ENCODE results near the gene CFAP73. TPM values are rescaled to one million over a fixed set of nuclear protein-coding genes. Genes with fewer than 3 reads are reported as not detected.
"Not testable (repeated sequence)": the region's sequence is repeated elsewhere in the genome, so short reads cannot be mapped to it uniquely, and the experiment has no call there.

CFAP73 gene
- 0.34 TPM in 1 of 2 replicates, not detected in the other for total RNA-seq

DNA sequence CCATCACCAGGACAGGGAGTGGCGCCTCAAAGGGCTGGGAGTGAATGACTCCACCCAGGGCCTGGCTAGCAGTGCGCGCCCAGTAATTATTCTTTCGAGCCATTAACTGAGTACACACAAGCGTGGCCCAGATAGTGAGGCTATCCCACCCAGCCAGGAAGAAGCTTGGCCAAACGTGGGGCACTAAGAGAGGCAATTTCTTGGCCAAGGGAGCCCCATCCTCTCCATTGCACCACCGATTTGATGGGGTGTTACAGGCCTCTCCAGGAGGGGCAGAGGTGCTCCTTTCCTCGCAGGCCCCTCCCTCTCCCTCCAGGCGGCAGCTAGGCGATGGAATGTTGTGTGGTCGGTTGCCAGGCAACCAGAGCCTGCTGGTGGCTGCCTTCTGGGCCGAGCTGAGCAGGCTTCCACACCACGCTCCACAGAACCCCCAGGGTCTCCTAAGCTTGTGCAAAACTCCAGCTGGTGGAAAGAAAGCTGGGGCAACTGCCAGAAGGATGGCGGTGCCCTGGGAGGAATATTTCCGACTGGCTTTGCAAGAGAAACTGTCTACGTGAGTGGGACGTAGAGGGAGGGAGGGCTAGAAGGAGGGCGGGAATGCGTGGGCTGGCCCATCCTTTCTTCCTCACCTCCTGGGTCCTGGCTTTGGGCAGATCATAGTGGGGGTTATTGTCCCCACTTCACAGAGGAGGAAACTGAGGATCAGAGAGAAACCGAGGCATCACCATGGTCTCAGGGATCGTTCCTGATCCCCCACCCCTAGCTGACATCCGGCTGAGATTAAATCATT is at the start of gene CFAP73:
CFAP73 (plus strand) TSS at position 364 of the 790 bp plus-strand sequence; CDS start at position 498, 134 bp downstream.
- intact Hi-C loops (cut with micrococcal nuclease): no loop called here

DNA sequence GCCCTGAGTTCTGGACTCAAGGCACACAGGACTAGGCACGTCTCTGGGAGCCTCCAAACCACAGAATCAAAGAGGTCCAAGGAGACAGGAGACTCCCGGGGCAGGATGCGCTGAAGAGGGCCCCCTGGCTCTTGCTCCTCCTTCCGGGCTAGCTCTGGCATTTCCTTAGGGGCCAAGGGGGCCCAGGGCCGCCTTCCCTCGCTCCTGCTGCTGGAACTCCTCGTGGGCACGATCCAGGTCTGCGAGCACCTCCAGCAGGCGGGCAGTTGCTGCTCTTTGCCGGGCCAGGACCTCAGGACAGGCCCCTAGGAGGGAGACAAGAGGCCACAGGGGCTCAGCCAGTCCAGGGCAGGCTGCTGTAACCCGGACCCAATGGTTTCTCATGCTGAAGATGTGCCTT is 49.8 kb upstream of the CFAP73 start:
- intact Hi-C loops (cut with micrococcal nuclease): no loop called here

DNA sequence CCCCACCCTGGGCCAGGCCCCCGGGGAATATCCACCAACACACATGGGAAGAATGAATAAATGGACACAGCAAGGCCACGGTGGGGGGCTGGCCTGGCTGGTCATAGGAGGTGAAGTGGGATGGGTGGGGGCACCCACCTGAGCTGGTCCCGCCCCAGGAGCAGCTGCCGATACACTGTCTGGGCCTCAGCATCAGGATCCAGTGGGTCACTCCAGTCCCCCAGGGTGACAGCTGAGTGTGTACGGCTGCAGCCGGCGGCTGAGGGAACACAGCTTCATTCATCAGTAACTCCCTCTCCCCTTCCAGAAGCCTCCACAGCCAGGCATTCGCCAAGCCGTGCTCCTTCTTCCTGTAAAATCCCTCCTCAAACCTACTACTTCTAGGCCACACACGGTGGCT is 47.8 kb upstream of the CFAP73 start:
- intact Hi-C loops (cut with micrococcal nuclease): no loop called here

DNA sequence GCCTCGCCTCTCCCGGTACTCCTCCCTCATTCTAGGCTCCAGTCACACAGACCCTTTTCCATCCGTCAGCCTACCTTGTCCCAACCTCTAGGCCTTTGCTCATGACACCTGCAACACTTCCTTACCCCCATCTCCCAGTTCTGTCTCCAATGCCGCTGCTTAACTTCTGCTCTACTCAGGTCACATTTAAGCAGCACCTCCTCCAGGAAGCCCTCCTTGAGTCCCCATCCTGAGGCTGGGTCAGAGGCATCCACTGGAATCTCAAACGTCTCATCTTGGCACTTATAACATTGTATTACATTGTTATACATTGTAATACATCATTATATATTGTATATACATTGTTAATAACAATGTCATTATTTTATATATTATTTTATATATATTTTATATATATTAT is 46.7 kb upstream of the CFAP73 start:
- intact Hi-C loops (cut with micrococcal nuclease): no loop called here

DNA sequence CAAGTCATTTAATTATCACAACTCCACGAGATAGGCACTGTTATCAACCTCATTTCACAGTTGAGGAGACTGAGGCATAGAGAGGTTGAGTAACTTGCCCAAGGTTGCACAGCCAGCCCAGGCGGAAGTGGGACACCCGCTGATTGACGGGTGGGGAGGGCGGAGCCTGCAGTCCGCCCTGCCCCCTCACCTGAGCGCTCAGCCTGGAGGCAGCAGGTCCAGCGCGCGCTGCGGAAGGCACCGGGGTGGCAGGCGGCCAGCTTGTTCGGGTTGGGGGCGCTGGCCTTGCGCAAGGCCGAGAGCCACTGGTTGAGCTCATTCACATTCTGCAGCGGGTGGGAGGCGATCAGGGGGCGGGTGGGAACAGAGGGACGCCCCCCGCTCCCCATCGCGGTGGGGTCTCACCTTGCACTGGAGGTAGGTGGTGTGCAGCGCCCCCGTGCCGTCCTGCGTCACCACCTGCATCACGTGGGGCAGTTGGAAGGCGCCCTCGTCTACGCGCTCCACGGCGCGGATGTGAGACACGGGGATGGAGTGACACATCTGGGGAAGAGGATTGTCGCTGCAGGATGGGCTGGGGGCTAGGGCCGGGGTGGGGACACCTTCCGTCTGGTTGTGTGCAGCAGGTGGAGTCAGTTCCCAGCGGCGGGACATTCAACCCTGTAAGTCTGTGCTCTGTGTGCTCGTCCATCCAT is 45.6 kb upstream of the CFAP73 start:
- intact Hi-C loops (cut with micrococcal nuclease): no loop called here

DNA sequence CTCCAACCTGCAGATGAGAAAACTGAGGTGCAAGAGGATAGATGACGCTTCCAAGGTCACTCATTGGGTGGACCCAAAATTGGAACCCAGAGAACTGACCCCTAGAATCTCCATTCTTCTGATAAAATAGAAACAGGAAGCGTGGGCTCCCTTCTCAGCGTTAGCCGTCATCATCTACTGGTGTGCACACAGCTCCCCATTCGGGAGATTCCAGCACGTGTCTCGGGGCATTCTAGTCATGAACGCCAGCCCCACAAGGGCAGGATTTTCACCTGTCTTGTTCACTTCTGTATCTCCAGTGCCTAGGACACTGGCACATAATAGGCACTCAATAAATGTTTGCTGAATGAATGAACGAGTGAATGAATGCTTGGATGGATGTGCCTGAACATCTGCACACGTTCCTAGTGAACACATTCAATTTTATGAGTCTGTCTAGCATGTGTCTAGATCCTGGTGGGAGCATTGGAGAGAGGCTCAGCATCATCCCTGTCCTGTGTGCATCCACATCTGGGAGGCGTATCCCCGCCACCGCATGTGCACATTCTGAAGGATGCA is 44.5 kb upstream of the CFAP73 start:
- intact Hi-C loops (cut with micrococcal nuclease): no loop called here

DNA sequence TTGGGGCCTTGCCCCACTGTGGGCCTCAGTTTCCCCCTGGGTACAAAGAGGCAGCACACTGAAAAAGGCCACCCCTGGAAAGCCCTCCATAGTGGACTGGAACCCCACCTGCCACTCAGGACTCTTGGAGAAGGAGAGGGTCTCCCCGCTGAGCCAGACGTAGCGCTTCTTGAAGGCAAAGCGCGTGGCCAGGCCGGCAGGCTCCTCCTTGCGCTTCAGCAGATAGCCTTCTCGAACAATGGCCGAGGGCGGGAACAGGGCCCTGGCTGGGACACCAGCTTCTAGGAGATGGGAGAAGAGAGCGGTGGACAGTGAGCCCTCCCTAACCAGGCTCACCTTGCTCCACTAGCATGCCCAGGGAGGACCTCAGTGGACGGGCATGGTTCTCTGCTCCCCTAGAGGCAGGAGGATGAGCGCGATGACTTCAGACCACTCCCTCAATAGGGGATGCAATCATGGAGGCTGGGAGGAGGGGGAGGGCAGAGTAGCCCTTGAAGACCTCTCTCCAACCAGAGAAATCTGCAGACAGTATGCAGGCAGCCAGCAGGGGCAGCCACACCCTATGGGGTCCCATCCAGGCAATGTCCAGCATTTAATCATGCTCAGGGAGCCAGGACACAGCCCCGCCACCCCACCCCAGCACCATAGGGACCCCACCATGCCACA is 43.8 kb upstream of the CFAP73 start:
- intact Hi-C loops (cut with micrococcal nuclease): no loop called here

DNA sequence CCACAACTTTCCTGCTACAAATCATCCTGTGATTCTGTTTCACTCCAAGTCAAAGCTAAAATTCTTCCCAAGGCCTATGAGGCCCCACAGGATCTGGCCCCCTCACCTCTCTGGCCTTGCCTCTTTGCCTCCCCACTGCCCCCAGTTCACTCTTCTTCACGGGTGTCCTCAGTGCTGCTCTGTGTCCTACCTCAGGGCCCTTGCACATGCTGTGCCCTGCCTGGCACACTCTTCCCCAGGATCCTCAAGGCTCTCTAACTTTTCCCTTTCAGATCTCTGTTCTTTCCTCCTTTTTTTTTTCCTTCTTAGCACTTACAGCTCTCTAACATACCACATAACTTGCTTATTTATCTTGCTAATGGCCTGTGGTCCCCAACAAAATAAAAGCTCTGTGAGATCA is 43.2 kb upstream of the CFAP73 start:
- intact Hi-C loops (cut with micrococcal nuclease): no loop called here

DNA sequence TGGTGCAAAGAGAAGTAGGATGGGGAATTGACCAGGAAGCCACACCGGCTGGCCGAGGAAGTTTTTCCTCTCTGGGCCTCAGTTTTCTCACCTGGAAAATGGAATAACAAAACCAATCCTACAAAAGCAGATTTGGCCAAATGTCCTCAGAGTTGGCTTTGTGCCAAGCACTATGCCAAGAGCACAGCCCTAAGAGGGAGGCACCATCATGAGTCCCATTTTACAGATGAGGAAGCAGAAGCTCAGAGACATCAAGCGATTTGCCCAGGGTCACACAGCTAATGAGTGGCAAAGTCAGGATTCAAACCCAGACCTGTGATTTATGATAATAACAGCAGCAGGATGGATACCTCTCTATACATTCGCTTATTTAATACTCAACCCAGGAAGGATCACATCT is 41.2 kb upstream of the CFAP73 start:
- intact Hi-C loops (cut with micrococcal nuclease): no loop called here

DNA sequence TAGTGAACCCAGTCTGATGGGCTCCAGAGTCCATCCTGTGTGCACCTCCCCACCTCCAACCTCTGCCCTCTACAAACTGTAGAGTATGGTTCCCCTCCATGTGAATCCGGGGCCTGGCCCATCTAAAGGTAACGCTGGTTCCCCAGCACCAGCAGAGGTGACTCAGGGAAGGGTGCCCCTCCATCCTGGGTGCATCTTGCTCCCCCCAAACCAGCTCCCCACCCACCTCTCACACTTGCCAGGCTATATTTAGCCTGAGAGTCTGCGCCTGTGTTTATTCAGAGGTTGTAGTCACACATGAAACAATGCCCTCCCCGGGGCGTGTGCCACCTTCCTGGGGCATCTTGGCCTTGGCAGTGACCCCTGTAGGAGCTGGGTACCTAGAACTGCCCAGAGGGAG is 40.2 kb upstream of the CFAP73 start:
- intact Hi-C loops (cut with micrococcal nuclease): no loop called here

DNA sequence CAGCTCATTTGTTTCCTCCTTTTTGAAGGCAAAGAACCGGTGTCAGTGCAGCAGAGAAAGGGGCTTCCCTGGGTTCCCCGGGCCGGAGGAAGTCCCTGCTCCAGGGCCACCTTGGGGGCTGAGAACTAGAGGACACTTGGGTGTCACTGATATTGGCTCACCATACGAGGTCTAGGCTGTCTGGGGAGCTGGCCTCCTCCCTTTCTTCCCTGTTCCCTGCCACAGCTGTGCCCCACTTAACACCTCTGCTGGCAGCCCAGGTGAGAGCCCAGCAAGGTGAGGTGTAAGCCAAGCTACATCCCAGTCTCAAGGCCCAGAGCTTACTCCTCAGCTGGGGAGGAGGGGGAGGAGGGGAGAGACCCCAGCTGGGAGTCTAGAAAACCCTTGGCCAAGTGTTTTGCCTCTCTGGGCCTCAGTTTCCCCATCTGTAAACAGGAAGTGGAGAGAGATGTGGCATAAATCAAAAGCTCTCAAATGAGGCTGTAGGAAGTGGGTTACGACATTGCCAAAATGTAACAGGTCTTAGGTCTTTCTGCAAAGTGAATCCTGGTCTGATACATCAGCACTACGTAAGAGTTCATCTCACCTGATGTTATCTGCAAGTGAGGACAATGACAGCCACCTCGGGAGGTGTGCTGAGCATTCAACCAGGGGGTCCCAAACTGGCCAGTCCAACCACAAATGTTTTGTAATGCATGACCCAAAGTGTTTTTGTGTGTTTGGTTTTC is 39.5 kb upstream of the CFAP73 start:
- intact Hi-C loops (cut with micrococcal nuclease): no loop called here

DNA sequence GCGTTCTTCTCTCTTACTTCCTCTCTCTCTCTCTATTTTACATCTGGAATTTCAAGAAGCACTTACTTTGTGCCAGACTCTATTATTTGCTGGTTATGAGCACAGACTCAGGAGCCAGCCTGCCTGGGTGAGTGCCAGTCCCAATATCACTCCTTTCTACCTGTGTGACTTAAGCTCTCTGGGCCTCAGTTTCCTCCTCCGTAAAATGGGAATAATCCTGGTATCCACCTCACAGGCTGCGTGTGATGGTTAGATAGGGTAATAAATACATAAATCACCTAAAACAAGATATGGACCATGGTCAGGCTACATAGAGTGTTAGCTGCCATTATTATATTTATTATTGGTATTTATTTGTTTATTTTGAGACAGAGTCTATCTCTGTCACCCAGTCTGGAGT is 38.3 kb upstream of the CFAP73 start:
- intact Hi-C loops (cut with micrococcal nuclease): no loop called here

DNA sequence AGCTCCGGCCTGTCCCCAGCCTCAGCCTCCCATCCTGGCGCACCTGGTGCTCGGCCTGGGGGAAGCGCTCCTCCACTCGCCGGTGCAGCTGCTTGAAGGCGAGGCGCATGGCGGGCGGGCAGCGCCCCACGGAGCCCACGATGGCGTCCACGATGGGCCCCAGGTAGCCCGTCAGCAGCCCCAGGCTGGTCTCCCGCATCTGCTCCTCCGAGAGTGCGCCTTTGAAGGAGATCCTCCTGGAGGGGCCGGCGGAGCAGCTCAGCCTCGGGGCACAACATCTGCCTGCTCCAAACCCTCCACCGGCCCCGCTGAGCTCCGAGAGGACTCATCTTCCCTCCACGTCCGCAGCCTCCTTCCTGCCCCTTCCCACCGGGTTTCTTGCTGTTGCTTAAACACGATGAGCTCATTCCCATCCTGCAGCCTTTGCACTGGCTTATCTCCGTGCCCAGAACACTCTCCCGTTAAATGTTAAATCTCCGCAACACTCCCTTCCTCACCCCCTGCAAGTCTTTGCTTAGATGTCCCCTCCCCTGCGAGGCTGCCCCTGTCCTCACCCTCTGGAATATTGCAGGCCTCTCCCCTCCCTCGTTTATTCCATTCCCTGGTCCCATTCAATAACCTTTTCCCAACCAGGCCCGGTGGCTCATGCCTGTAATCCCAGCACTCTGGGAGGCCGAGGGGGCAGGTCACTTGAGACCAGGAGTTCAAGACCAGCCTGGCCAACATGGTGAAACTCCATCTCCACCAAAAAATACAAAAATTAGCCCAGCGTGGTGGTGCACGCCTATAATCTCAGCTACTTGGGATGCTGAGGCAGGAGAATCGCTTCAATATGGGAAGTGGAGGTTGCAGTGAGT is 37.3 kb upstream of the CFAP73 start:
- intact Hi-C loops (cut with micrococcal nuclease): no loop called here

DNA sequence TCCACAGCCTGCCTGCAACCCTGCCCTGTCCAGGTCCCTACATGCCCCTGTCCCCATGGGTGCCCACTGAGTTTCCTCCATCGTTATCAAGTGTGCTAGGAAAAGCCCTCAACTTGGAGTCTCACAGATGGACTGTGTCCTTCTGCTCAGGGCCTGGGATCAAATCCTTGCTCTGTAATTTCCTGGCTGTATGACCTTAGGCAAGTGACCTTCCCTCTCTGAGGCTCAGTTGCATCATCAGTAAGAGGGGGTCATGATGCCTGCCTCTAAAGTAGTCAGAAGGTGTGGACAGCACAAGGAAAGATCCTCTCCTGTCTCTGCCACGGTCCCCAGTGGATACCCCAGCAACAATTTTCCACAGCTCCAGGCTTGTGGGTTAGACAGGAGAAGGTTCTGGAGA is 36.1 kb upstream of the CFAP73 start:
- intact Hi-C loops (cut with micrococcal nuclease): no loop called here

DNA sequence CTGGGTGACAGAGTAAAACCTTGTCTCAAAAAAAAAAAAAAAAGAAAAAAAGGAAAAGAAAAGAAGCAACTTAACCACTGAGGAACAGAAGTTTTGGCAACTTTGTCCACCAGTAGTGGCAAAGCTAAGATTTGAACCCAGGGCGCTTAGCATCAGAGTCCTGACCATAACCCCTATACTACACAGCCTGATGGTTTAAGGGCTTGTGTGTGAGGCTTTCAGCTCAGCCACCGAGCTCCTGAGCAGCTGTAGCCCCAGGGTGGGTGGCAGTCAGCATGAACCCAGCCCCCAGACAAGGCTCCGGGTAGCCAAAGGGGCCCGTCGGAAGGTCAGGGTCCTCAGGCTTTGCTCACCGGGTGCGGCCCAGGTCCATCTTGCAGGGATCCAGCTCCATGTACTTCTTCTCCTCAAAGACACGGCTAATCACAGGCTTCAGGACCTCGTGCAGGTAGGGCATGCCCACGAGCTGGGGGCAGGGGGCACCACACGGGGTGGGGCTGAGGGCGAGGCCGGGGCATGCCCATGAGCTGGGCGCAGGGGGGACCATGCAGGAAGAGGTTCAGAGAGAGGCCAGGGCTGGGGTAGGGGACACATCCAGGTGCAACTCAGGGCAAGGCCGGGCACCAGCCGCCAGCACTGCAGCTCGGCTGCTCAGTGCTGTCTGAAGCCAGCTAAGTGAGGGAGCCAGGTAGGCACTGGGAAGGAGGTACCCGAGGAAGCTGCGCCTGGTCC is 34.9 kb upstream of the CFAP73 start:
- intact Hi-C loops (cut with micrococcal nuclease): no loop called here

DNA sequence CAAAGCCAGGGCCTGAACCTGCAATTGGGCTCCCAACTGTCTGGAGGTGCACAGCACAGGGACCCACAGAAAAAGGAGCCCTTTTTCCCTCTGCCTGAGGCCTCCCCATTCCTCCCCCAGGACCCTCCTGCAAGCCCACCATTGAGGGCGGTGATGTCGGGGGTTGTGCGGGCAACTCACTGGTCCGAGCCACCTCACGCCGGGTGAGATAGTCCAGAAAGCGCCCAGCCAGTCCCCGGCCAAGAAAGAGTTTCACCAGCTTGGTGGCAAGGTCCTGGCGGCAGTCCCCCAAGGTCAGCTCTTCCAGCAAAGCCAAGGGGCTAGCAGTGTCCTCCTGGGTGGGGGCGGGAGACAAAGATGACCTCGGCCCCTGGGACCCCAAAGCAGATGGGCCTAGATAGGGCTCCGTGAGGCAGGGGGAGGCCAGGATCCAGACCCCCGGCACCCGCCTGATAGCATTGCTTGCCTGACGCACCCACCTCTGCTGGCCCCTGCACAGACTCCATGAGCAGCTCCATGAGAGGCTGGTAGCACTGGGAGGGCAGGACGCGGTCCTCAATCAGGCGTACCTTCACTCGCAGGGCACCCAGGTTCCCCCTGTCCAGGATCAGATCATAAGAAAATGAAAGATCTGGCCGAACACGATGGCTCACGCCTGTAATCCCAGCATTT is 33.9 kb upstream of the CFAP73 start:
- intact Hi-C loops (cut with micrococcal nuclease): no loop called here

DNA sequence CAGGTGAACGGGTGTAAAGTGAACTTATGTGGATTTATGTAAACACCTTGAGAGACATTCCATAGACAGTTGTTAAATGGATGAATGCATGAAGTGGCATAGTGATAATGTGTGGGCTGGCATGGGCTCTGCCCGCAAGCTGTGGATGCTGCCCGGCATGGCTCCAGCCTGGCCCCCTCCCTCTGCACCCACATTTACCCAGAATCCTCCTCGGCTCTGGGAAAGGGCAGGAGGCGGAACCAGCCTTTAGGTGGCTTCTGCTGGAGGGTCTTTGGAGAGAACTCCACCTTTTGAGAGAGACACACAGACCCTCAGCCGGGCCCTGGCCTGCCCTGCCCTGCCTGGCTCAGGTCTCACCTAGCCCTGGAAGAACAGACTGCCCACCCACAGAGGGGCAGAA is 32.6 kb upstream of the CFAP73 start:
- intact Hi-C loops (cut with micrococcal nuclease): no loop called here

DNA sequence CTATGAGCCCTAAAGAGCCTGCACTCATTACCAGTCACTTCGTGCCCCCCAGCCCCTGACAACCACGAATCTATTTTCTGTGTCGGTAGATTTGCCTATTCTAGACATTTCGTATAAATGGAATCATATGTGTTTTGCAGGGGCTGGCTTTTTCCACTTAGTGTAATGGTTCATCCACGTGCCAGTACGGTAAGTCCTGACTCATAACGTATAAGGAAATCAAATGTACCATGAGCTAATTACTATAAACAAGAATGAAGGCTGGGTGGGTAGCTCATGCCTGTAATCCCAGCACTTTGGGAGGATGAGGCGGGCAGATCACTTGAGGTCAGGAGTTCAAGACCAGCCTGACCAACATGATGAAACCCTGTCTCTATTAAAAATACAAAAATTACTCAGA is 31.8 kb upstream of the CFAP73 start:
- intact Hi-C loops (cut with micrococcal nuclease): not testable (repeated sequence)

DNA sequence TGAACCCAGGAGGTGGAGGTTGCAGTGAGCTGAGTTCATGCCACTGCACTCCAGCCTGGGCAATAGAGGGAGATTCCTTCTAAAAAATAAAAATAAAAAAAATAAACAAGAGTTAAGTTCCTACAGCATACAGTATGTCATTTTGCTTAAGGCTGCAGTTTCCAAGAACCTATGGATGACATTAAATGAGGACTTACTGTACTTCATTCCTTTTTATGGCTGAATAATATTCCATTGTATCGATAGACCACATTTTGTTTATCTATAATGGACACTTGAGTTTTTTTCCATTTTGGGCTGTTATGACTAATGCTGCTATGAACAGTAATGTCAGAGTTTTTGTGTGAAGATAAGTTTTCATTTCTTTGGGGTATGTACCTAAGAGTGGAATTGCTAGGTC is 31.4 kb upstream of the CFAP73 start:
- intact Hi-C loops (cut with micrococcal nuclease): no loop called here
